ENCODE results near the gene AASDH. TPM values are rescaled to one million over a fixed set of nuclear protein-coding genes. Genes with fewer than 3 reads are reported as not detected.
A peak's percentile ranks its signal among the peaks of the same experiment; 100 is the strongest.

Gene AASDH, protein sequence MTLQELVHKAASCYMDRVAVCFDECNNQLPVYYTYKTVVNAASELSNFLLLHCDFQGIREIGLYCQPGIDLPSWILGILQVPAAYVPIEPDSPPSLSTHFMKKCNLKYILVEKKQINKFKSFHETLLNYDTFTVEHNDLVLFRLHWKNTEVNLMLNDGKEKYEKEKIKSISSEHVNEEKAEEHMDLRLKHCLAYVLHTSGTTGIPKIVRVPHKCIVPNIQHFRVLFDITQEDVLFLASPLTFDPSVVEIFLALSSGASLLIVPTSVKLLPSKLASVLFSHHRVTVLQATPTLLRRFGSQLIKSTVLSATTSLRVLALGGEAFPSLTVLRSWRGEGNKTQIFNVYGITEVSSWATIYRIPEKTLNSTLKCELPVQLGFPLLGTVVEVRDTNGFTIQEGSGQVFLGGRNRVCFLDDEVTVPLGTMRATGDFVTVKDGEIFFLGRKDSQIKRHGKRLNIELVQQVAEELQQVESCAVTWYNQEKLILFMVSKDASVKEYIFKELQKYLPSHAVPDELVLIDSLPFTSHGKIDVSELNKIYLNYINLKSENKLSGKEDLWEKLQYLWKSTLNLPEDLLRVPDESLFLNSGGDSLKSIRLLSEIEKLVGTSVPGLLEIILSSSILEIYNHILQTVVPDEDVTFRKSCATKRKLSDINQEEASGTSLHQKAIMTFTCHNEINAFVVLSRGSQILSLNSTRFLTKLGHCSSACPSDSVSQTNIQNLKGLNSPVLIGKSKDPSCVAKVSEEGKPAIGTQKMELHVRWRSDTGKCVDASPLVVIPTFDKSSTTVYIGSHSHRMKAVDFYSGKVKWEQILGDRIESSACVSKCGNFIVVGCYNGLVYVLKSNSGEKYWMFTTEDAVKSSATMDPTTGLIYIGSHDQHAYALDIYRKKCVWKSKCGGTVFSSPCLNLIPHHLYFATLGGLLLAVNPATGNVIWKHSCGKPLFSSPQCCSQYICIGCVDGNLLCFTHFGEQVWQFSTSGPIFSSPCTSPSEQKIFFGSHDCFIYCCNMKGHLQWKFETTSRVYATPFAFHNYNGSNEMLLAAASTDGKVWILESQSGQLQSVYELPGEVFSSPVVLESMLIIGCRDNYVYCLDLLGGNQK
- 10 to 100 TPM in 1 of 2 donors, 1 to 10 TPM in 1; 5.4 to 33.6 TPM for total RNA-seq

- Histone ChIP-seq H3K36me3 (replicated peaks in 1 of 2; ENCODE audit: insufficient read depth in 1 of 2, low read depth in 2 of 2) (no peaks in the 10 kb centered on the region), H3K27me3 (no peaks in the 10 kb centered on the region), H3K4me3 (peak within 1 kb of the TSS; percentile 35 to 64), H3K27ac (peak within 1 kb of the TSS; percentile 86 to 99 (median 94)), H3K4me1 (peaks cover 22% of the 10 kb centered on the region), H3K9me3 (no peaks in the 10 kb centered on the region)
- TF ChIP-seq POLR2A (IDR thresholded peaks at IDR 0.05): peak; percentile 57 to 92 (median 90)
- TF ChIP-seq, protein P1, sequence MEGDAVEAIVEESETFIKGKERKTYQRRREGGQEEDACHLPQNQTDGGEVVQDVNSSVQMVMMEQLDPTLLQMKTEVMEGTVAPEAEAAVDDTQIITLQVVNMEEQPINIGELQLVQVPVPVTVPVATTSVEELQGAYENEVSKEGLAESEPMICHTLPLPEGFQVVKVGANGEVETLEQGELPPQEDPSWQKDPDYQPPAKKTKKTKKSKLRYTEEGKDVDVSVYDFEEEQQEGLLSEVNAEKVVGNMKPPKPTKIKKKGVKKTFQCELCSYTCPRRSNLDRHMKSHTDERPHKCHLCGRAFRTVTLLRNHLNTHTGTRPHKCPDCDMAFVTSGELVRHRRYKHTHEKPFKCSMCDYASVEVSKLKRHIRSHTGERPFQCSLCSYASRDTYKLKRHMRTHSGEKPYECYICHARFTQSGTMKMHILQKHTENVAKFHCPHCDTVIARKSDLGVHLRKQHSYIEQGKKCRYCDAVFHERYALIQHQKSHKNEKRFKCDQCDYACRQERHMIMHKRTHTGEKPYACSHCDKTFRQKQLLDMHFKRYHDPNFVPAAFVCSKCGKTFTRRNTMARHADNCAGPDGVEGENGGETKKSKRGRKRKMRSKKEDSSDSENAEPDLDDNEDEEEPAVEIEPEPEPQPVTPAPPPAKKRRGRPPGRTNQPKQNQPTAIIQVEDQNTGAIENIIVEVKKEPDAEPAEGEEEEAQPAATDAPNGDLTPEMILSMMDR (IDR thresholded peaks at IDR 0.05): peak in 3 of 7 experiments; percentile 7 to 15 (median 8)
- WGBS, 2 donors: 0% methylated on average over 21 to 57 of the region's 57 CpGs
- intact Hi-C loops (cut with DNase I): no loop called here
- ATAC-seq (peak; percentile 97), DNase-seq (peak; percentile 90 to 94 (median 94))
These were observed at the start of gene AASDH for GRCh38 chr4:56387023-56388001. TSS of gene AASDH (minus strand) at chr4:56387491. CDS start at chr4:56384299, 3,192 bp downstream.

DNA sequence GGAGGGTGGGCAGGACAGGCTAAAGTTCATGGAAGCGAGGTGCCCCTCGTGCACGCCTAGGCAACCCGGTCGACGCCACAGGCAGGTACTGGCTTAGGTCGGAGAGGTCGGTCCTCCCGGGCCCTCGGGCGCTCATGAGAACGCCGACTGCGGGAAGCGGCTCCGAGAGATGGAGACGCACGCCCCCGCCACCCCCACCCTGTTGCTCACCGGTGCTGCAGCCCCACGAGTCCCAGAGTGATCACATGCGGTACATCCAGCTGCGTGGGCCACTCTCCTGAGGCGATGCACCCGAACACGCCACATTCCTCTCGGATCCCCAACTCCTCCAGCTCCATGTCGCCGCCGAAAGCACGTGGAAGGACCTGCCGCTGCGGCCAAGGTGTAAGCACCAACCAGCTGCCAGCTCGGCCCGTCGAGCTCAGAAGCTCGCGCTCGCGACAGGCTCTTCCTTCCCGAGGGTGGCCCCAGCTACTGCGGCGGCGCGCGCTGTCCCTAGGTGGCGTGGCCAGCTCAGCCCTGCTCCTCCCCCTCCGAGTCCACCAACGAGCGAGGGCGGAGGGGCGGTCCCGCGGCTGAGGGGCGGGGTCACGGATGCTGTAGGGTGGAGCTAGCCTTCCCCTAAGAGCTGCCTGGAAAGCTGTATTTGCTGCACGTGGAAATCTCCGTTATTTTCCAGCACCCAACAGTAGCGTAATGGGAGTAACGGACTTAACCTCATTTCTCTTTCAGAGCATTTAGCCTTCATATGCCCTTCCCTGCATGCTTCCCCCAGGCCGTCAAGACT is 48.0 kb upstream of the AASDH start, which contains the start of gene PPAT:
Gene PPAT, minus strand, starts transcription at position 476 of the 787 bp plus-strand sequence. Its CDS starts 138 bp downstream, at position 338.
- intact Hi-C loops (cut with DNase I): no loop called here
- Histone ChIP-seq H3K4me1 (peaks cover 24% of the 10 kb centered on the region), H3K27ac (peak within 1 kb of the TSS; percentile 84 to 94 (median 88)), H3K4me3 (peak within 1 kb of the TSS; percentile 33 to 45), H3K27me3 (no peaks in the 10 kb centered on the region), H3K9me3 (no peaks in the 10 kb centered on the region), H3K36me3 (replicated peaks in 1 of 2; ENCODE audit: insufficient read depth in 1 of 2, low read depth in 2 of 2) (no peaks in the 10 kb centered on the region)
- 0% methylated on average over 19 to 59 of the region's 61 CpGs for WGBS, 2 donors
- peak; percentile 54 to 77 (median 64) for TF ChIP-seq POLR2A (IDR thresholded peaks at IDR 0.05)
- TF ChIP-seq, protein P1 (IDR thresholded peaks at IDR 0.05): peak in 6 of 7 experiments; percentile 10 to 66 (median 50)
- ATAC-seq (peak; percentile 91), DNase-seq (peak; percentile 98 to 99 (median 98))

DNA sequence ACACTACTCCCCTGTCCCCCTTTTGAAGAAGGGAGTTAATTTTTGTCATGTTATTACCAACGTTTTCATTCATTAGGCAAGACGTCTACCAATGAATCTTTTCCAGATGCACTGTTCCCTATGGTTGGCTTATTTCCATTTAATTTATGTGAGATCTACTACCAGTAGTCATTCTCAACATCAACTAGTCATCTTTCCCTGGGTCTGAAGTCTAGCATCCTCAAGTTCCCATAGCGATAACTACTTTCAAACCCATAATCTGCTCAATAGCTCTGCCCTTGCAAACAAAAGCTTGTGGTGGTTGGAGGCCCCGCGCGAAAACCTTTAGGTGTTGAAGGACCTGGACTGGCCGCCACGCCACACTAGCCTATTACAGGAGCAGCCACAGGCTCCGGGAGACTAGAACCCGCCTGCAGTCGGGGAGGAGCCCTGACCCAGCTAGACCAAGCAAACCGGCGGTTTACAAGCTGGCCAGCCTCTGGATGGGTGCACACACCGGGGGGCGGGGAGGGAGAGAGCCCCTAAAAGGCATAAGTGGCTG is 47.4 kb upstream of the AASDH start:
- H3K27ac ChIP-seq: peak overlapping the region; percentile 84 to 94 (median 88)
- H3K4me3 ChIP-seq: peak overlapping the region; percentile 33 to 45
- ATAC-seq (no peak), DNase-seq (peak; percentile 54 to 61 (median 54))
- intact Hi-C loops (cut with DNase I): no loop called here
- no peaks in the 10 kb centered on the region for H3K9me3 ChIP-seq
- 2 to 4% methylated on average over 5 to 15 of the region's 15 CpGs for WGBS, 2 donors
- peaks cover 24% of the 10 kb centered on the region for H3K4me1 ChIP-seq
- TF ChIP-seq POLR2A (IDR thresholded peaks at IDR 0.05): no peak
- TF ChIP-seq, protein P1 (IDR thresholded peaks at IDR 0.05): no peak
- no peaks in the 10 kb centered on the region for H3K36me3 ChIP-seq (replicated peaks in 1 of 2; ENCODE audit: insufficient read depth in 1 of 2, low read depth in 2 of 2)
- no peaks in the 10 kb centered on the region for H3K27me3 ChIP-seq

All from body of pancreas (tissue), 4 donors.